Activated CD8-positive, alpha-beta T cell treated with anti-CD3 and anti-CD28 coated beads, Interleukin-2, amount 10 ng/mL, durations not matched to agents 7 days and 5 days (primary cell): ENCODE data around the gene KDF1. TPM values are rescaled to one million over a fixed set of nuclear protein-coding genes. Genes with fewer than 3 reads are reported as not detected.
A peak's percentile ranks its signal among the peaks of the same experiment; 100 is the strongest.

Source experiments
- ATAC-seq: fragments of 150-1000 bp; cut with Tn5 transposase; one replicate; pipeline ENCODE4 v1.10.0; 2021; ENCODE audit warnings: moderate library complexity
- CTCF ChIA-PET: fragments of 350-600 bp; sonication (Branson Sonifier 250); formaldehyde crosslinking; loops from one replicate; lab custom pipeline; 2021; ENCODE audit warnings: antibody characterized with exemption; lab: Charles Lee
- POLR2A ChIA-PET: fragments of 350-600 bp; sonication (Branson Sonifier 250); formaldehyde crosslinking; loops from one replicate; lab custom pipeline; 2021; ENCODE audit warnings: antibody characterized with exemption; lab: Charles Lee
- DNase-seq: peaks from one replicate; pipeline ENCODE4 v3.0.0-alpha.2; 2020
- H3K27ac Mint-ChIP-seq: one replicate; pipeline ENCODE4 v1.8.0; 2021; ENCODE audit warnings: mild to moderate bottlenecking, mixed read lengths
- H3K27me3 Mint-ChIP-seq: one replicate; pipeline ENCODE4 v1.8.0; 2021; ENCODE audit warnings: low read depth, mixed read lengths
- H3K36me3 Mint-ChIP-seq: one replicate; pipeline ENCODE4 v1.8.0; 2021; ENCODE audit warnings: low read depth, mixed read lengths
- H3K4me1 Mint-ChIP-seq: one replicate; pipeline ENCODE4 v1.8.0; 2021; ENCODE audit warnings: low read depth, mixed read lengths
- H3K4me3 Mint-ChIP-seq: one replicate; pipeline ENCODE4 v1.8.0; 2021; ENCODE audit warnings: mild to moderate bottlenecking, mixed read lengths
- H3K9me3 Mint-ChIP-seq: one replicate; pipeline ENCODE4 v1.8.0; 2022; ENCODE audit warnings: mixed read lengths; ENCODE audit not compliant: insufficient read depth
- total RNA-seq, 2 experiments: library from RNA; stranded (reverse); gene quantifications; one replicate each; pipeline ENCODE4 v1.2.3, GENCODE V29; 2021

Gene KDF1
- total RNA-seq, 2 experiments from 2014 or later: not detected

DNA sequence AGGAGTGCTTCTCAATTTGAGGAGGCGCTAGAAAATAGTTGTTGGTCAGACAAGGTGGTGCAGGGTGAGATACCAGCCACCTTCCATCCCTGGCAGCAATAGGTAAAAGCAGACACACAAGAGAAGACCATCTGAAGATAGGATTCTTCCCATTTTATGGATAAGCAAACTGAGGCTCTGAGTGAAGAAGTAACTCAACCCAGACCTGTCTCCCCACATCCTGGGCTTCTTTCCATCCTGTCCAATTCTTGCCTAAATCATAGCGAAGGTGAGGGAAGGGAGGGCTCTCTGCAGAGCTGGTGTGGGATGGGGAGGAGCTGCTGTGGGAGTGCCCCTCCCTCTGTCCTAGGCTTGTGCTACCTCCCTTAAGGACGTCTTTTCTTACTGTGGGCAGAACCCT lies 11.3 kb upstream of the KDF1 start:
- CTCF ChIA-PET: interaction anchor here (1.0 kb wide), 1 partner anchor 25 kb away, joined by 4 read pairs; no protein-coding TSS in a partner anchor
- peaks cover 13% of the 10 kb centered on the region for H3K4me1 Mint-ChIP-seq

GRCh38 chr1:26970810-26971209 lies 10.5 kb upstream of the KDF1 start:
- H3K27me3 Mint-ChIP-seq: peaks cover 17% of the 10 kb centered on the region
- H3K9me3 Mint-ChIP-seq: no peaks in the 10 kb centered on the region
- no peak overlapping the region for H3K4me3 Mint-ChIP-seq
- CTCF ChIA-PET: no interaction called here
- DNase-seq (no peak), ATAC-seq (no peak)
- H3K36me3 Mint-ChIP-seq: no peaks in the 10 kb centered on the region
- peaks cover 13% of the 10 kb centered on the region for H3K4me1 Mint-ChIP-seq
- H3K27ac Mint-ChIP-seq: peak overlapping the region; percentile 37
- POLR2A ChIA-PET: no interaction called here

More for the DNA sequence above, 11.3 kb upstream of the KDF1 start:
- H3K27me3 Mint-ChIP-seq: peaks cover 16% of the 10 kb centered on the region
- H3K27ac Mint-ChIP-seq: no peak overlapping the region
- no peaks in the 10 kb centered on the region for H3K36me3 Mint-ChIP-seq
- DNase-seq (no peak), ATAC-seq (no peak)
- H3K4me3 Mint-ChIP-seq: no peak overlapping the region
- H3K9me3 Mint-ChIP-seq: no peaks in the 10 kb centered on the region
- POLR2A ChIA-PET: no interaction called here

- ATAC-seq (no peak), DNase-seq (no peak)
- Mint-ChIP-seq H3K4me3 (no peak overlapping the region), H3K27ac (no peak overlapping the region), H3K4me1 (peaks cover 3% of the 10 kb centered on the region), H3K9me3 (no peaks in the 10 kb centered on the region), H3K27me3 (peaks cover 42% of the 10 kb centered on the region), H3K36me3 (peaks cover under 1% of the 10 kb centered on the region)
- ChIA-PET CTCF (interaction anchor here (1.1 kb wide), 1 partner anchor 79 kb away, joined by 3 read pairs; no protein-coding TSS in a partner anchor), POLR2A (no interaction called here)
Observed at GRCh38 chr1:26965628-26966027, 5.4 kb upstream of the KDF1 start.

- ATAC-seq: no peak
- H3K27me3 Mint-ChIP-seq: peaks cover 43% of the 10 kb centered on the region
- ChIA-PET POLR2A (no interaction called here), CTCF (interaction anchor here (1.1 kb wide), 1 partner anchor 79 kb away, joined by 3 read pairs; no protein-coding TSS in a partner anchor)
- H3K36me3 Mint-ChIP-seq: peaks cover 2% of the 10 kb centered on the region
- no peak for DNase-seq
- no peaks in the 10 kb centered on the region for H3K9me3 Mint-ChIP-seq
- peaks cover 7% of the 10 kb centered on the region for H3K4me1 Mint-ChIP-seq
- H3K27ac Mint-ChIP-seq: no peak overlapping the region
- no peak overlapping the region for H3K4me3 Mint-ChIP-seq
Observed at GRCh38 chr1:26965213-26965612, 4.9 kb upstream of the KDF1 start.

GRCh38 chr1:26961826-26962225 lies 1.6 kb upstream of the KDF1 start:
- H3K27me3 Mint-ChIP-seq: peaks cover 52% of the 10 kb centered on the region
- DNase-seq (no peak), ATAC-seq (peak; percentile 26)
- H3K9me3 Mint-ChIP-seq: no peaks in the 10 kb centered on the region
- ChIA-PET POLR2A (no interaction called here), CTCF (interaction anchor here (1.0 kb wide), 1 partner anchor 34 kb away, joined by 3 read pairs; no protein-coding TSS in a partner anchor)
- no peak overlapping the region for H3K27ac Mint-ChIP-seq
- H3K4me1 Mint-ChIP-seq: peaks cover 11% of the 10 kb centered on the region
- no peak overlapping the region for H3K4me3 Mint-ChIP-seq
- peaks cover 2% of the 10 kb centered on the region for H3K36me3 Mint-ChIP-seq

DNA sequence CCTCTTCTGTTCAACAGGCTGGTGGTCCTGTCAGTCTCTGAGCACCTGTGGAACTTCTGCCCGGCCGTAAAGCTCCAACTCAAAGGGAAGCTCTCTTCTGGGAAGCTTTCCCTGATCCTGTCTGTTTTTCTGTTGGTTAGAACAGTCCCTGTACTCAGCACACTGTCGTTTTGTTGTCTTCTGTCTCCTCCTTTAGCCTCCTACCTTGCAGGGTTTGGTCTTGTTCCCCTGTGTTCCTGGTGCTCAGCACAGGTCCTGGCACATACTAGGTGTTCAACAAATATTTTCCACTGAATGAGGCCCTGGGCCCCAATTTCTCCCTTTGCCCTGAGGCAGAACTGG lies 328 bp upstream of the KDF1 start:
- Mint-ChIP-seq H3K9me3 (no peaks in the 10 kb centered on the region), H3K36me3 (peaks cover 2% of the 10 kb centered on the region), H3K27me3 (peaks cover 48% of the 10 kb centered on the region), H3K4me1 (peaks cover 11% of the 10 kb centered on the region), H3K27ac (no peak overlapping the region), H3K4me3 (peak overlapping the region; percentile 44)
- ChIA-PET CTCF (interaction anchor here (0.9 kb wide), 1 partner anchor 9 kb away, joined by 3 read pairs; no protein-coding TSS in a partner anchor), POLR2A (no interaction called here)
- ATAC-seq: peak; percentile 12
- no peak for DNase-seq

GRCh38 chr1:26959270-26959669 lies 998 bp downstream of the KDF1 start:
- peaks cover 2% of the 10 kb centered on the region for H3K36me3 Mint-ChIP-seq
- H3K9me3 Mint-ChIP-seq: no peaks in the 10 kb centered on the region
- no peak for DNase-seq
- no peak for ATAC-seq
- H3K4me1 Mint-ChIP-seq: peaks cover 11% of the 10 kb centered on the region
- no peak overlapping the region for H3K27ac Mint-ChIP-seq
- ChIA-PET POLR2A (no interaction called here), CTCF (no interaction called here)
- H3K4me3 Mint-ChIP-seq: no peak overlapping the region
- peaks cover 47% of the 10 kb centered on the region for H3K27me3 Mint-ChIP-seq

- Mint-ChIP-seq H3K4me3 (no peak overlapping the region), H3K36me3 (peaks cover 2% of the 10 kb centered on the region), H3K27ac (no peak overlapping the region), H3K27me3 (peaks cover 41% of the 10 kb centered on the region), H3K4me1 (peaks cover 11% of the 10 kb centered on the region), H3K9me3 (no peaks in the 10 kb centered on the region)
- no peak for DNase-seq
- ATAC-seq: no peak
- POLR2A ChIA-PET: no interaction called here
- CTCF ChIA-PET: interaction anchor here (1.2 kb wide), 1 partner anchor 41 kb away, joined by 3 read pairs; no protein-coding TSS in a partner anchor
Observed at GRCh38 chr1:26957306-26957705, 3.0 kb downstream of the KDF1 start.

GRCh38 chr1:26956321-26956720 lies 3.9 kb downstream of the KDF1 start:
- H3K4me3 Mint-ChIP-seq: no peak overlapping the region
- peaks cover 33% of the 10 kb centered on the region for H3K27me3 Mint-ChIP-seq
- ChIA-PET CTCF (no interaction called here), POLR2A (interaction anchor here (0.6 kb wide), 1 partner anchor 22 kb away, joined by 4 read pairs; no protein-coding TSS in a partner anchor)
- no peak for ATAC-seq
- DNase-seq: no peak
- H3K27ac Mint-ChIP-seq: no peak overlapping the region
- peaks cover 11% of the 10 kb centered on the region for H3K4me1 Mint-ChIP-seq
- no peaks in the 10 kb centered on the region for H3K9me3 Mint-ChIP-seq
- H3K36me3 Mint-ChIP-seq: peaks cover 2% of the 10 kb centered on the region

DNA sequence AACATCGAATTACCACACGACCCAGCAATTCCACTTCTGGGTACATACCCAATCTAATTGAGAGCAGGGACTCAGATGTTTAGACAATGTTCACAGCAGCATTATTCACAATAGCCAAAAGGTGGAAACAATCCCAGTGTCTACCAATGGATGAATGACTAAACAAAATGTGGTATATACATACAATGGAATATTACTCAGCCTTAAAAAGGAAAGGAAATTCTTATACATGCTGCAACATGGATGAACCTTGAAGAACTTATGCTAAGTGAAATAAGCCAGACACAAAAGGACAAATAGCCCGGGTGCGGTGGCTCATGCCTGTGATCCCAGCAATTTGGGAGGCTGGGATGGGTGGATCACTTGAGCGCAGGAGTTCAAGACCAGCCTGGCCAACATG lies 6.9 kb downstream of the KDF1 start:
- H3K27me3 Mint-ChIP-seq: peaks cover 10% of the 10 kb centered on the region
- no peak overlapping the region for H3K27ac Mint-ChIP-seq
- POLR2A ChIA-PET: no interaction called here
- H3K36me3 Mint-ChIP-seq: no peaks in the 10 kb centered on the region
- no peaks in the 10 kb centered on the region for H3K9me3 Mint-ChIP-seq
- H3K4me1 Mint-ChIP-seq: no peaks in the 10 kb centered on the region
- DNase-seq (no peak), ATAC-seq (no peak)
- H3K4me3 Mint-ChIP-seq: no peak overlapping the region
- CTCF ChIA-PET: no interaction called here

- POLR2A ChIA-PET: interaction anchor here (0.5 kb wide), 1 partner anchor 8 kb away, joined by 3 read pairs; no protein-coding TSS in a partner anchor
- DNase-seq (no peak), ATAC-seq (no peak)
- CTCF ChIA-PET: no interaction called here
- Mint-ChIP-seq H3K9me3 (no peaks in the 10 kb centered on the region), H3K27ac (no peak overlapping the region), H3K4me3 (no peak overlapping the region), H3K36me3 (peaks cover 3% of the 10 kb centered on the region), H3K4me1 (no peaks in the 10 kb centered on the region), H3K27me3 (peaks cover 3% of the 10 kb centered on the region)
Observed at GRCh38 chr1:26951821-26952497, 8.3 kb downstream of the KDF1 start.

DNA sequence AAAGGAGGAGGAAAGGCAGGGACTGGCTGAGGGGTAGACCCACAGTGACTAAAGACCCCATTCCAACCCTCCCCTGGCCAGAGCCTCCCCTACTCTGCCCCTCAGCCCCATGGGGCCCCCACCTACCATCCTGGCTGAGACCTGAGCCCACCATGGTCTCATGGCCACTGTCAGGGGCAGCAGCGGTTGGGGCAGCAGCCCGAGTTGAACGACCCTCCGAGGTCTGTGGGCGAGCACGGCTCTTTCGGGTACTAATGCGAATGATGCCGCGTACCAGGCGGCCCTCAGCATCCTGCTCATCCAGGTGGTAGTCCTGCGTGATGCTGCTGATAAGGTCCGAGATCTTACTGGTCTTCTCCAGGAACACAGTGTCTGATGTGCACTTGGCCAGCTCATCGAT lies 9.1 kb downstream of the KDF1 start:
- Mint-ChIP-seq H3K4me1 (no peaks in the 10 kb centered on the region), H3K27me3 (peaks cover 3% of the 10 kb centered on the region), H3K9me3 (no peaks in the 10 kb centered on the region), H3K36me3 (peaks cover 9% of the 10 kb centered on the region), H3K4me3 (no peak overlapping the region), H3K27ac (no peak overlapping the region)
- ATAC-seq: no peak
- DNase-seq: no peak
- POLR2A ChIA-PET: no interaction called here
- CTCF ChIA-PET: no interaction called here
